Adrenal gland (tissue), 12 donors: ENCODE results near the gene ZMYND8. TPM values are rescaled to one million over a fixed set of nuclear protein-coding genes. Genes with fewer than 3 reads are reported as not detected.

Source experiments
- DNase-seq, 7 donors: peaks; one replicate each; pipeline ENCODE4 v3.0.0-alpha.2; 2019 to 2020
- H3K27ac ChIP-seq, 5 donors: fragments of 200-600 bp; sonication (generic) in 4 of 5; 1 replicate in 3 of 5; 2 replicates in 2 of 5; pipeline versions ENCODE4 v1.5.1 to v1.8.0; 2016 to 2020; ENCODE audit warnings: mild to moderate bottlenecking in 1 of 5
- H3K27me3 ChIP-seq: fragments of 200-600 bp; 2 replicates; pipeline ENCODE4 v1.8.0; 2021
- H3K36me3 ChIP-seq, 2 donors: fragments of 200-600 bp; replicated peaks in 1 of 2; 1 replicate in 1 of 2; 2 replicates in 1 of 2; pipeline versions ENCODE4 v1.5.1 to v1.8.0; 2018 to 2022
- H3K4me1 ChIP-seq, 2 donors: fragments of 200-600 bp; replicated peaks in 1 of 2; 1 replicate in 1 of 2; 2 replicates in 1 of 2; pipeline versions ENCODE4 v1.5.1 to v1.8.0; 2018 to 2021
- H3K4me3 ChIP-seq, 4 donors: fragments of 200-600 bp; sonication (generic) in 3 of 4; one replicate each; pipeline ENCODE4 v1.5.1; 2016 to 2018
- H3K9me3 ChIP-seq, 3 donors: fragments of 200-600 bp; sonication (generic) in 1 of 3; replicated peaks in 1 of 3; 1 replicate in 2 of 3; 2 replicates in 1 of 3; pipeline versions ENCODE4 v1.5.1 to v1.8.0; 2016 to 2021
- CTCF ChIP-seq, 6 experiments: fragments of 450-650 bp in 4 of 6; fragments of 200-600 bp in 2 of 6; sonication (generic) in 1 of 6; IDR thresholded peaks; 1 replicate in 5 of 6; 2 replicates in 1 of 6; pipeline versions ENCODE4 v1.5.1 to v1.8.0; 2016 to 2021; ENCODE audit warnings: antibody characterized with exemption in 6 of 6, mild to moderate bottlenecking in 2 of 6, moderate library complexity in 1 of 6
- POLR2A ChIP-seq, 2 donors: fragments of 450-650 bp; IDR thresholded peaks; one replicate each; pipeline ENCODE4 v1.6.1; 2017; ENCODE audit warnings: antibody characterized with exemption in 2 of 2, mild to moderate bottlenecking in 2 of 2, moderate library complexity in 1 of 2
- WGBS, 4 donors: extraction: QIAGEN DNeasy Blood & Tissue Kit in 2 of 4; methylation state at CpG; one replicate each; pipeline versions ENCODE4 v1.1.5 to v1.1.7; 2013 to 2017; 5-methylcytosine and 5-hydroxymethylcytosine counted together
- intact Hi-C, 2 donors: fragments of 100-400 bp; cut with DNase I; formaldehyde crosslinking; loops; one replicate each; pipeline versions ENCODE4 v1.14.1 to v1.15.0; 2022 to 2023
- polyA plus RNA-seq, 3 donors: library from polyadenylated mRNA; stranded (reverse); fragments of 200-250 nt in 2 of 3; fragments of 350-450 nt in 1 of 3; fragmentation: Illumina TruSeq in 1 of 3; extraction: RNeasy Lipid Tissue Mini Kit (QIAGEN cat#74804) in 1 of 3; gene quantifications; one replicate each; pipeline ENCODE4 v1.2.3, GENCODE V29; 2013 to 2014
- total RNA-seq, 9 donors: library from RNA; depleted of rRNA in 4 of 9; stranded (reverse); fragments of >200 nt in 4 of 9; fragments of 120-200 nt in 1 of 9; fragmentation: NEBNext Ultra II Directional in 1 of 9; extraction: Animal tissue kit (Norgen Biotek cat#: 25700) in 1 of 9; gene quantifications; one replicate each; pipeline versions ENCODE4 v1.1.0 to v1.2.4, GENCODE V29; 2013 to 2023
- donor health status: healthy with polysubstance abuse.
- donor health status: Bipolar disorder and iron deficiency.
- donor health status: DM: yes; HTN: yes; CAD: no.
- donor health status: DM: no; HTN: no; CAD: no.
- donor health status: DM: no; HTN: no; CAD: no.
- donor health status: DM: yes; HTN: yes; CAD: no.

ZMYND8 gene
- total and polyA plus RNA-seq, 12 donors: 37.0 to 116 (median 67.2) TPM

GRCh38 chr20:47285189-47285588, 71.3 kb downstream of the ZMYND8 start:
- H3K4me1 ChIP-seq: peaks cover 0 to 13% of the 10 kb centered on the region in 2 donors
- no peak for TF ChIP-seq POLR2A (IDR thresholded peaks at IDR 0.05)
- no peak for TF ChIP-seq CTCF (IDR thresholded peaks at IDR 0.05)
- H3K4me3 ChIP-seq: no peak overlapping the region
- H3K27me3 ChIP-seq: no peaks in the 10 kb centered on the region
- peaks cover 0 to 97% of the 10 kb centered on the region in 2 donors for H3K36me3 ChIP-seq
- H3K9me3 ChIP-seq: no peaks in the 10 kb centered on the region
- peak in 1 of 7 donors; percentile 17 for DNase-seq
- intact Hi-C loops: no loop called here
- H3K27ac ChIP-seq: no peak overlapping the region
- WGBS, 4 donors: 89 to 93% (median 91%) methylated on average over 4 of the region's 4 CpGs

DNA sequence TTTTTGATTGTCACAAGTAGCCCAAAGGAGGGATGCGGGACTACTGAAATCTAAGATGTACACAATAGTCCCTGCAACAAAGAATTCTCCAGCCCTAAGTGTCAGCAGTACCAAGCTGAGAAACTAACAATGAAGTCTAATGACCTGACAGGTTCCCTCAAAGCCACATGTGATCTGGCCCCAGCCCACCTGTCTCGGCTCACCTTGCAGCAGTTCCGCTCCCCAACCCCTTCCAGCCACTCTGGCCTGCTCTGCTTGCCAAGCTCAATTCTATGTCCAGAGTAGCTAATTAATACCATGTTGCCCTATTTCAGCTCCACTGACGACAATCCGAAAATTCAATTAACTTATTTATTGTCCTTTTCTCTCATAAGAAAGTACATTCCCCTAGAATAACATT, 72.1 kb downstream of the ZMYND8 start:
- H3K27ac ChIP-seq: peak overlapping the region in 1 of 5 donors; percentile 20
- 91 to 96% (median 95%) methylated on average over 4 to 5 of the region's 5 CpGs for WGBS, 4 donors
- H3K27me3 ChIP-seq: no peaks in the 10 kb centered on the region
- H3K9me3 ChIP-seq: no peaks in the 10 kb centered on the region
- H3K4me1 ChIP-seq: peaks cover under 1 to 13% of the 10 kb centered on the region in 2 donors
- H3K36me3 ChIP-seq: peaks cover 0 to 93% of the 10 kb centered on the region in 2 donors
- TF ChIP-seq CTCF (IDR thresholded peaks at IDR 0.05): no peak
- TF ChIP-seq POLR2A (IDR thresholded peaks at IDR 0.05): no peak
- intact Hi-C loops: no loop called here
- no peak overlapping the region for H3K4me3 ChIP-seq
- DNase-seq: peak in 1 of 7 donors; percentile 59

DNA sequence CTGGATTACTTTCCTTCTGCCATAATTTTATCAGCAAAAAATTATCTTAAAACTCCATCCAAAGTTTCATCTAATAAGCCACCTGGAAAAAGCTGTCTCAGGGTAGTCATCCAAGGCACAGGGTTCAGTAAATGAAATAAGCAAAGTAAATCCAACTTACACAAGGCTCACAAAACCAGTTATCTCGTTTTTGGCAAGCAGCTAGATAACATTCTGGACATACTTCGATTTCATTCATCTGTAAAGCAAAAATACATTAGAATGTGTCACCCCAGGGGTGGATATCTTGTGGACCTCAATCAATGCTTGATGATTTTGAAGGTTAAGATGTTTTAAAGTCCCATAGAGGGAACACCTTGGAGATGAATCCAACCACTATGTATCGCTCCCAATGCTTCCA, 73.1 kb downstream of the ZMYND8 start:
- H3K27ac ChIP-seq: no peak overlapping the region
- 76 to 95% (median 82%) methylated on average over 3 of the region's 3 CpGs for WGBS, 4 donors
- no peak for DNase-seq
- H3K4me3 ChIP-seq: no peak overlapping the region
- H3K27me3 ChIP-seq: no peaks in the 10 kb centered on the region
- H3K36me3 ChIP-seq: peaks cover 0 to 85% of the 10 kb centered on the region in 2 donors
- peaks cover 4 to 23% of the 10 kb centered on the region in 2 donors for H3K4me1 ChIP-seq
- TF ChIP-seq CTCF (IDR thresholded peaks at IDR 0.05): no peak
- no peak for TF ChIP-seq POLR2A (IDR thresholded peaks at IDR 0.05)
- intact Hi-C loops: no loop called here
- H3K9me3 ChIP-seq: no peaks in the 10 kb centered on the region

- peak overlapping the region in 1 of 5 donors; percentile 3 for H3K27ac ChIP-seq
- no peak for TF ChIP-seq POLR2A (IDR thresholded peaks at IDR 0.05)
- TF ChIP-seq CTCF (IDR thresholded peaks at IDR 0.05): no peak
- H3K4me3 ChIP-seq: no peak overlapping the region
- WGBS, 4 donors: 92 to 98% (median 95%) methylated on average over 2 of the region's 2 CpGs
- H3K36me3 ChIP-seq: peaks cover 0 to 81% of the 10 kb centered on the region in 2 donors
- intact Hi-C loops: no loop called here
- DNase-seq: peak in 1 of 7 donors; percentile 31
- peaks cover 4 to 26% of the 10 kb centered on the region in 2 donors for H3K4me1 ChIP-seq
- no peaks in the 10 kb centered on the region for H3K27me3 ChIP-seq
- H3K9me3 ChIP-seq: no peaks in the 10 kb centered on the region
Measured at GRCh38 chr20:47282864-47283263, 73.6 kb downstream of the ZMYND8 start.
